Measurements from ENCODE around the gene C2CD2.

DNA sequence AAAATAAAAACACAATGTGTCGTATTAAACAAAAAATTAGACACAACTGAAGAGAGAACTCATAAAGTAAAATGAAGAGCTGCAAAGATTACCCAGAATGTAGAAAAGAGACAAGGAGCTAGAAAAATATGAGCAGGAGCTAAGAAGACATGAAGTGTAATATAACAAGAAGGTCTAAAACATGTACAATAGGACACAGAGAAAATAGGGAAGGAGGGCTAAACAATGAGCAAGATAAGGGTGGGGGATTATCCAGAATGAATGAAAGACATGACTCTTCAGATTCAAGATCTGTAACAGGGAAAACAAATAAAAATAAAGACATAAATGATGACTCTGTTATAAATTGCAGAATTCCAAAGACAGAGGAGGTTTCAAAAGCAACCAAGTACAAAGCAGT is 112.9 kb downstream of the C2CD2 start:
- TF ChIP-seq MXI1 (IDR thresholded peaks at IDR 0.05; ENCODE audit: borderline replicate concordance, low read depth, low read length) (no peak), POLR2A (IDR thresholded peaks at IDR 0.05; ENCODE audit: low read depth, low read length) (no peak), RFX5 (IDR thresholded peaks at IDR 0.05; ENCODE audit: low read depth, low read length) (no peak), MAZ (IDR thresholded peaks at IDR 0.05; ENCODE audit: borderline replicate concordance, low read depth, low read length) (no peak), RAD21 (IDR thresholded peaks at IDR 0.05; ENCODE audit: low read length) (no peak)
- TF ChIP-seq, protein P1, sequence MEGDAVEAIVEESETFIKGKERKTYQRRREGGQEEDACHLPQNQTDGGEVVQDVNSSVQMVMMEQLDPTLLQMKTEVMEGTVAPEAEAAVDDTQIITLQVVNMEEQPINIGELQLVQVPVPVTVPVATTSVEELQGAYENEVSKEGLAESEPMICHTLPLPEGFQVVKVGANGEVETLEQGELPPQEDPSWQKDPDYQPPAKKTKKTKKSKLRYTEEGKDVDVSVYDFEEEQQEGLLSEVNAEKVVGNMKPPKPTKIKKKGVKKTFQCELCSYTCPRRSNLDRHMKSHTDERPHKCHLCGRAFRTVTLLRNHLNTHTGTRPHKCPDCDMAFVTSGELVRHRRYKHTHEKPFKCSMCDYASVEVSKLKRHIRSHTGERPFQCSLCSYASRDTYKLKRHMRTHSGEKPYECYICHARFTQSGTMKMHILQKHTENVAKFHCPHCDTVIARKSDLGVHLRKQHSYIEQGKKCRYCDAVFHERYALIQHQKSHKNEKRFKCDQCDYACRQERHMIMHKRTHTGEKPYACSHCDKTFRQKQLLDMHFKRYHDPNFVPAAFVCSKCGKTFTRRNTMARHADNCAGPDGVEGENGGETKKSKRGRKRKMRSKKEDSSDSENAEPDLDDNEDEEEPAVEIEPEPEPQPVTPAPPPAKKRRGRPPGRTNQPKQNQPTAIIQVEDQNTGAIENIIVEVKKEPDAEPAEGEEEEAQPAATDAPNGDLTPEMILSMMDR (conservative IDR thresholded peaks at IDR 0.05; ENCODE audit: low read depth, low read length), result no peak
